GM12891 (cell line): ENCODE results near the gene ORM1.
"Not testable (repeated sequence)": the region's sequence is repeated elsewhere in the genome, so short reads cannot be mapped to it uniquely, and the experiment has no call there.

Experiments
- PAX5 ChIP-seq: IDR thresholded peaks from 2 replicates; pipeline ENCODE4 v1.6.1; 2011; ENCODE audit warnings: low read length, moderate library complexity, mild to moderate bottlenecking; ENCODE audit not compliant: insufficient read depth, severe bottlenecking
- POLR2A ChIP-seq: IDR thresholded peaks from 2 replicates; pipeline ENCODE4 v1.6.1; 2011; ENCODE audit warnings: low read depth, low read length, control low read depth
- POLR2AphosphoS5 ChIP-seq: IDR thresholded peaks from 2 replicates; pipeline ENCODE4 v1.6.1; 2011; ENCODE audit warnings: low read depth, low read length, control low read depth
- SPI1 ChIP-seq: IDR thresholded peaks from 2 replicates; pipeline ENCODE4 v1.6.1; 2011; ENCODE audit warnings: low read depth, low read length, control low read depth

DNA sequence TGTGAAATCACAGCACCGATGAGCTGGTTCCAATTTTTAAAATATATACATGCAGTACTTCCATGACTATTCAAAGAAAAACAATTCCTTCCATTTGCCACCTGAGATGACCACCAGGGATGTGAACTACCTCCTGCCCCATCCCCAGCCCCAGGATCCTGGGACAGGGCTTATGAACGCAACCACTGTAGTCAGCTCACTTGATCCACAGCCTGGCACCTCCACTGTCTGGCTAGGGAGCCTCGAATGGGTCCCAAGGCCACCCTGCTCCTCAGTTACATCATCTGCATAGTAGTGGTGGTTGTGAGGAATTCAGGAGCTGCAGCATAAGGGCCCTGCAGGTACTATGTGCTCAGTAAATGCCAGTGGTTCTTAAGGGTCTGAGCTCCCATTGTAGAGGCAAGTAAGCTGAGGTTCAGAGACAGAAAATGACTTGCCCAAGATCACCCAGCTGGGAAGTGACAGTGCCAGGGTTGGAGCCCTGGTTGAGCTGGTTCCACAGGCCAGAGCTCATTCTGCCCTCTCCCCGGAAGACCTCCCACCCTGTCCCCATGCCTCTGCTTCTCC lies 9.7 kb downstream of the ORM1 start:
- not testable (repeated sequence) for TF ChIP-seq POLR2A, SPI1, PAX5
- TF ChIP-seq POLR2AphosphoS5, result peak; percentile 40; the same call in 1 of the 2 replicates
